ENCODE measurements around the gene ABHD3.

- TF ChIP-seq CTCF (IDR thresholded peaks at IDR 0.05), result no peak
- TF ChIP-seq POLR2AphosphoS5 (IDR thresholded peaks at IDR 0.05), result no peak
- TF ChIP-seq POLR2A (IDR thresholded peaks at IDR 0.05), result no peak
Observed at GRCh38 chr18:21632393-21632792, 72.2 kb downstream of the ABHD3 start.
